GM23338 (cell line): ENCODE measurements around the gene CFAP47. TPM values are rescaled to one million over a fixed set of nuclear protein-coding genes. Genes with fewer than 3 reads are reported as not detected.

Experiments used
- ATAC-seq: fragments of 200-7000 bp; cut with Tn5 transposase; 3 replicates; pipeline ENCODE4 v1.9.1; 2020
- DNase-seq: peaks from one replicate; pipeline ENCODE4 v3.0.0-alpha.2; 2015; ENCODE audit warnings: low spot score
- H2AFZ ChIP-seq: fragments of 200-600 bp; sonication (generic); 2 replicates; pipeline ENCODE4 v1.8.0; 2016; ENCODE audit warnings: antibody characterized with exemption, mild to moderate bottlenecking, moderate library complexity
- H3F3A ChIP-seq: fragments of 200-600 bp; sonication (generic); replicated peaks from 2 replicates; pipeline ENCODE4 v1.8.0; 2017; ENCODE audit warnings: antibody characterized with exemption, mixed run types, low read depth
- H3K27ac ChIP-seq: fragments of 200-600 bp; sonication (generic); 2 replicates; pipeline ENCODE4 v1.6.1; 2016; ENCODE audit warnings: low read depth
- H3K27me3 ChIP-seq: fragments of 200-600 bp; sonication (generic); 2 replicates; pipeline ENCODE4 v1.8.0; 2016; ENCODE audit warnings: mild to moderate bottlenecking, mixed run types, moderate library complexity; ENCODE audit not compliant: insufficient read depth
- H3K36me3 ChIP-seq: fragments of 200-600 bp; sonication (generic); 2 replicates; pipeline ENCODE4 v1.8.0; 2016; ENCODE audit warnings: mild to moderate bottlenecking; ENCODE audit not compliant: insufficient read depth
- H3K4me1 ChIP-seq: fragments of 200-600 bp; sonication (generic); 2 replicates; pipeline ENCODE4 v1.8.0; 2016; ENCODE audit warnings: mild to moderate bottlenecking, moderate library complexity; ENCODE audit not compliant: insufficient read depth
- H3K4me2 ChIP-seq: fragments of 200-600 bp; sonication (generic); 2 replicates; pipeline ENCODE4 v1.7.1; 2017; ENCODE audit warnings: mixed run types
- H3K4me3 ChIP-seq: fragments of 200-600 bp; sonication (generic); 2 replicates; pipeline ENCODE4 v1.6.1; 2016; ENCODE audit warnings: mixed run types
- H3K79me2 ChIP-seq: fragments of 200-600 bp; sonication (generic); replicated peaks from 2 replicates; pipeline ENCODE4 v1.8.0; 2017; ENCODE audit warnings: mild to moderate bottlenecking; ENCODE audit not compliant: insufficient read depth
- H3K9me2 ChIP-seq: fragments of 200-600 bp; sonication (generic); 2 replicates; pipeline ENCODE4 v1.8.0; 2017; ENCODE audit not compliant: insufficient read depth
- H4K20me1 ChIP-seq: fragments of 200-600 bp; sonication (generic); replicated peaks from 2 replicates; pipeline ENCODE4 v1.8.0; 2017; ENCODE audit warnings: mild to moderate bottlenecking; ENCODE audit not compliant: insufficient read depth
- H3K27ac Mint-ChIP-seq: 2 replicates; pipeline ENCODE4 v1.8.0; 2020; ENCODE audit warnings: inconsistent platforms, mild to moderate bottlenecking, moderate library complexity, mixed read lengths
- H3K27me3 Mint-ChIP-seq: 3 replicates; pipeline ENCODE4 v1.8.0; 2022; ENCODE audit warnings: low read depth, mild to moderate bottlenecking, moderate library complexity, mixed read lengths, inconsistent platforms; ENCODE audit not compliant: insufficient read depth, poor library complexity
- H3K36me3 Mint-ChIP-seq: 3 replicates; pipeline ENCODE4 v1.8.0; 2021; ENCODE audit warnings: low read depth, mild to moderate bottlenecking, inconsistent platforms, moderate library complexity, mixed read lengths
- H3K4me1 Mint-ChIP-seq: 3 replicates; pipeline ENCODE4 v1.8.0; 2020; ENCODE audit warnings: mild to moderate bottlenecking, inconsistent platforms, mixed read lengths
- H3K4me3 Mint-ChIP-seq: 3 replicates; pipeline ENCODE4 v1.8.0; 2021; ENCODE audit warnings: moderate library complexity, mild to moderate bottlenecking, inconsistent platforms, mixed read lengths
- H3K9me3 Mint-ChIP-seq: 3 replicates; pipeline ENCODE4 v1.8.0; 2020; ENCODE audit warnings: moderate library complexity, mild to moderate bottlenecking, inconsistent platforms, mixed read lengths
- CREB1 ChIP-seq: fragments of 250-450 bp; sonication (Bioruptor Pico); IDR thresholded peaks from 2 replicates; pipeline ENCODE4 v1.5.0; 2020; ENCODE audit warnings: low read depth, mild to moderate bottlenecking, moderate library complexity
- ETS1 ChIP-seq: IDR thresholded peaks from 2 replicates; pipeline ENCODE4 v1.6.1; 2016; ENCODE audit warnings: antibody characterized with exemption
- EZH2 ChIP-seq: fragments of 200-600 bp; sonication (generic); IDR thresholded peaks from one replicate; pipeline ENCODE4 v1.8.0; 2017; ENCODE audit warnings: antibody characterized with exemption, mild to moderate bottlenecking, low read depth; ENCODE audit not compliant: unreplicated experiment
- JUNB ChIP-seq: IDR thresholded peaks from one replicate; pipeline ENCODE4 v1.6.1; 2016; ENCODE audit warnings: antibody characterized with exemption; ENCODE audit not compliant: unreplicated experiment
- POLR2AphosphoS5 ChIP-seq: IDR thresholded peaks from 2 replicates; pipeline ENCODE4 v1.6.1; 2016; ENCODE audit warnings: antibody characterized with exemption, low read depth
- REST ChIP-seq: IDR thresholded peaks from one replicate; pipeline ENCODE4 v1.6.1; 2018; ENCODE audit warnings: antibody characterized with exemption; ENCODE audit not compliant: unreplicated experiment
- STAT1 ChIP-seq: IDR thresholded peaks from one replicate; pipeline ENCODE4 v1.6.1; 2016; ENCODE audit warnings: antibody characterized with exemption; ENCODE audit not compliant: unreplicated experiment
- ZNF114 ChIP-seq: fragments of 250-450 bp; sonication (Bioruptor Pico); IDR thresholded peaks from 2 replicates; pipeline ENCODE4 v1.5.0; 2020; ENCODE audit warnings: mild to moderate bottlenecking, moderate library complexity
- ZNF331 ChIP-seq: fragments of 250-450 bp; sonication (Bioruptor Pico); IDR thresholded peaks from 2 replicates; pipeline ENCODE4 v1.5.0; 2020; ENCODE audit warnings: low read depth, mild to moderate bottlenecking, moderate library complexity
- ZNF462 ChIP-seq: fragments of 250-450 bp; sonication (Bioruptor Pico); IDR thresholded peaks from 2 replicates; pipeline ENCODE4 v1.5.0; 2020; ENCODE audit warnings: mild to moderate bottlenecking, moderate library complexity
- polyA plus RNA-seq: library from polyadenylated mRNA; unstranded; fragments of >200 nt; fragmentation: Nextera tagmentation; extraction: Ambion mirVana; gene quantifications from 2 replicates; pipeline ENCODE4 v1.2.1, GENCODE V29; 2016
- total RNA-seq: library from RNA; depleted of rRNA; stranded (reverse); fragments of >200 nt; shearing (Covaris generic); gene quantifications from 2 replicates; pipeline ENCODE4 v1.2.3, GENCODE V29; 2014

Gene CFAP47
- total and polyA plus RNA-seq, 2 experiments from 2014 or later = not detected

- no peaks in the 10 kb centered on the region for H3K27me3 Mint-ChIP-seq
- DNase-seq = no peak
- H3K27ac Mint-ChIP-seq = no peak overlapping the region
- no peak overlapping the region for H3K4me2 ChIP-seq
- no peak overlapping the region for H3K4me3 ChIP-seq
- no peaks in the 10 kb centered on the region for H3F3A ChIP-seq
- no peak overlapping the region for H3K4me3 Mint-ChIP-seq
- no peaks in the 10 kb centered on the region for H3K27me3 ChIP-seq
- H2AFZ ChIP-seq = no peak overlapping the region
- no peak for TF ChIP-seq ZNF462 (CRISPR knock-in tag)
- no peak for TF ChIP-seq JUNB
- TF ChIP-seq REST = no peak
- TF ChIP-seq EZH2 = no peak
- no peak for TF ChIP-seq CREB1 (CRISPR knock-in tag)
- TF ChIP-seq STAT1 = no peak
- no peak for TF ChIP-seq ZNF114
- no peak for TF ChIP-seq ETS1
- no peak for TF ChIP-seq ZNF331 (CRISPR knock-in tag)
- no peak for TF ChIP-seq POLR2AphosphoS5
- H3K9me2 ChIP-seq = no peaks in the 10 kb centered on the region
- no peak overlapping the region for H3K27ac ChIP-seq
- no peak for ATAC-seq
- no peaks in the 10 kb centered on the region for H3K4me1 ChIP-seq
- H3K79me2 ChIP-seq = no peaks in the 10 kb centered on the region
- no peaks in the 10 kb centered on the region for H3K4me1 Mint-ChIP-seq
- H3K9me3 Mint-ChIP-seq = no peaks in the 10 kb centered on the region
- no peaks in the 10 kb centered on the region for H3K36me3 Mint-ChIP-seq
- H4K20me1 ChIP-seq = no peaks in the 10 kb centered on the region
- no peaks in the 10 kb centered on the region for H3K36me3 ChIP-seq
Observed at GRCh38 chrX:36007207-36007606, 87.7 kb downstream of the CFAP47 start.
